PC-3 (cell line): ENCODE results near the gene RMDN2. TPM values are rescaled to one million over a fixed set of nuclear protein-coding genes. Genes with fewer than 3 reads are reported as not detected.

Experiments used
- ATAC-seq: fragments of 200-7000 bp; cut with Tn5 transposase; 2 replicates; pipeline ENCODE4 v1.9.1; 2020; ENCODE audit warnings: mild to moderate bottlenecking, moderate library complexity
- BruUV-seq: library from RNA; stranded (reverse); fragments of 400-500 nt; replicated peaks from 2 replicates; lab custom pipeline; 2021; lab: Mats Ljungman, UMichigan
- CTCF ChIA-PET: fragments of 300-600 bp; sonication (Branson Sonifier 250); formaldehyde crosslinking; loops from one replicate; lab custom pipeline; 2022; ENCODE audit warnings: antibody characterized with exemption; lab: Charles Lee
- POLR2A ChIA-PET: fragments of 300-600 bp; sonication (Branson Sonifier 250); formaldehyde crosslinking; loops from one replicate; lab custom pipeline; 2022; ENCODE audit warnings: antibody characterized with exemption; ENCODE audit not compliant: unreplicated experiment; lab: Charles Lee
- DNase-seq: peaks from one replicate; pipeline ENCODE4 v3.0.0-alpha.2; 2015
- H2AFZ ChIP-seq: fragments of 300-600 bp; sonication (generic); 2 replicates; pipeline ENCODE4 v1.6.0; 2016; ENCODE audit warnings: antibody characterized with exemption, low read length
- H3F3A ChIP-seq: fragments of 300-600 bp; sonication (generic); one replicate; pipeline ENCODE4 v1.6.0; 2017; ENCODE audit warnings: antibody characterized with exemption, low read length, control low read depth, mild to moderate bottlenecking; ENCODE audit not compliant: unreplicated experiment
- H3K27ac ChIP-seq: fragments of 300-600 bp; sonication (generic); 2 replicates; pipeline ENCODE4 v1.5.1; 2016; ENCODE audit warnings: mild to moderate bottlenecking, low read length
- H3K27me3 ChIP-seq: fragments of 300-600 bp; sonication (generic); 2 replicates; pipeline ENCODE4 v1.6.1; 2016; ENCODE audit warnings: low read length, mixed read lengths
- H3K36me3 ChIP-seq: fragments of 300-600 bp; sonication (generic); 2 replicates; pipeline ENCODE4 v1.6.1; 2016; ENCODE audit warnings: low read depth, mixed run types, low read length, mixed read lengths
- H3K4me1 ChIP-seq: fragments of 300-600 bp; sonication (generic); 2 replicates; pipeline ENCODE4 v1.5.1; 2016; ENCODE audit warnings: low read length; ENCODE audit not compliant: insufficient read depth
- H3K4me2 ChIP-seq: fragments of 300-600 bp; sonication (generic); 2 replicates; pipeline ENCODE4 v1.6.0; 2016; ENCODE audit warnings: low read length
- H3K4me3 ChIP-seq: fragments of 300-600 bp; sonication (generic); 2 replicates; pipeline ENCODE4 v1.5.1; 2016; ENCODE audit warnings: mild to moderate bottlenecking, low read length, mixed read lengths
- H3K79me2 ChIP-seq: fragments of 300-600 bp; sonication (generic); 2 replicates; pipeline ENCODE4 v1.6.1; 2017; ENCODE audit warnings: low read length, mixed read lengths
- H3K9ac ChIP-seq: fragments of 300-600 bp; sonication (generic); 2 replicates; pipeline ENCODE4 v1.6.0; 2016; ENCODE audit warnings: mild to moderate bottlenecking, low read length
- H3K9me2 ChIP-seq: fragments of 300-600 bp; sonication (generic); replicated peaks from 2 replicates; pipeline ENCODE4 v1.6.1; 2016; ENCODE audit warnings: mixed run types, low read length, mixed read lengths
- H3K9me3 ChIP-seq: fragments of 300-600 bp; sonication (generic); 2 replicates; pipeline ENCODE4 v1.6.1; 2016; ENCODE audit warnings: low read length, mixed read lengths
- H4K20me1 ChIP-seq: fragments of 300-600 bp; sonication (generic); 2 replicates; pipeline ENCODE4 v1.6.1; 2016; ENCODE audit warnings: low read length, mixed read lengths
- CTCF ChIP-seq: fragments of 300-600 bp; sonication (generic); conservative IDR thresholded peaks from 2 replicates; pipeline ENCODE4 v1.5.1; 2017; ENCODE audit warnings: antibody characterized with exemption, low read depth, mild to moderate bottlenecking, low read length
- EZH2 ChIP-seq: fragments of 300-600 bp; sonication (generic); IDR thresholded peaks from one replicate; pipeline ENCODE4 v1.6.1; 2017; ENCODE audit warnings: antibody characterized with exemption, mild to moderate bottlenecking, low read length; ENCODE audit not compliant: unreplicated experiment
- EZH2phosphoT487 ChIP-seq: fragments of 300-600 bp; sonication (generic); IDR thresholded peaks from 2 replicates; pipeline ENCODE4 v1.6.1; 2018; ENCODE audit warnings: mild to moderate bottlenecking, antibody characterized with exemption, low read length, borderline replicate concordance
- intact Hi-C: fragments of 100-400 bp; cut with micrococcal nuclease; formaldehyde crosslinking; loops from 2 replicates; pipeline ENCODE4 v1.9.0; 2023
- total RNA-seq: library from RNA; depleted of rRNA; stranded (reverse); fragments of >200 nt; gene quantifications from 2 replicates; pipeline ENCODE4 v1.2.3, GENCODE V29; 2014

Gene RMDN2
- total RNA-seq, 1 experiment from 2014 or later, result 2.6 TPM

GRCh38 chr2:37987098-37987775 is 62.1 kb downstream of the RMDN2 start:
- intact Hi-C loops, result no loop called here
- no peak overlapping the region for H3K9ac ChIP-seq
- POLR2A ChIA-PET, result no interaction called here
- H3K9me2 ChIP-seq, result no peaks in the 10 kb centered on the region
- H4K20me1 ChIP-seq, result no peaks in the 10 kb centered on the region
- no peaks in the 10 kb centered on the region for H3K9me3 ChIP-seq
- no peaks in the 10 kb centered on the region for H3K27me3 ChIP-seq
- H3K36me3 ChIP-seq, result no peaks in the 10 kb centered on the region
- no peaks in the 10 kb centered on the region for H3F3A ChIP-seq
- H2AFZ ChIP-seq, result no peak overlapping the region
- H3K27ac ChIP-seq, result no peak overlapping the region
- no TSS peak for BruUV-seq
- no peak for DNase-seq
- H3K4me2 ChIP-seq, result no peak overlapping the region
- no peak overlapping the region for H3K4me3 ChIP-seq
- no peak for ATAC-seq
- no peak for TF ChIP-seq EZH2phosphoT487
- no peak for TF ChIP-seq EZH2
- no peak for TF ChIP-seq CTCF
- CTCF ChIA-PET, result no interaction called here
- H3K79me2 ChIP-seq, result no peaks in the 10 kb centered on the region
- 0 out of 2 replicates have a peak, but pooled peaks cover 6% of the 10 kb centered on the region for H3K4me1 ChIP-seq

GRCh38 chr2:37992601-37993000 is 67.5 kb downstream of the RMDN2 start:
- Histone ChIP-seq H3K27me3 (no peaks in the 10 kb centered on the region), H3K9me2 (no peaks in the 10 kb centered on the region), H3K36me3 (no peaks in the 10 kb centered on the region), H3K4me1 (0 out of 2 replicates have a peak, but pooled peaks cover 3% of the 10 kb centered on the region), H3K79me2 (no peaks in the 10 kb centered on the region), H3K27ac (no peak overlapping the region), H3F3A (no peaks in the 10 kb centered on the region), H3K9ac (no peak overlapping the region), H3K4me3 (no peak overlapping the region), H2AFZ (no peak overlapping the region), H4K20me1 (no peaks in the 10 kb centered on the region), H3K4me2 (no peak overlapping the region), H3K9me3 (no peaks in the 10 kb centered on the region)
- ChIA-PET CTCF (interaction anchor here (1.2 kb wide), 1 partner anchor 282 kb away, joined by 15 read pairs; no protein-coding TSS in a partner anchor), POLR2A (interaction anchor here (0.6 kb wide), 1 partner anchor 601 kb away, joined by 4 read pairs; no protein-coding TSS in a partner anchor)
- no peak for ATAC-seq
- BruUV-seq, result no TSS peak
- TF ChIP-seq CTCF (no peak), EZH2 (no peak), EZH2phosphoT487 (no peak)
- intact Hi-C loops, result no loop called here
- DNase-seq, result no peak

DNA sequence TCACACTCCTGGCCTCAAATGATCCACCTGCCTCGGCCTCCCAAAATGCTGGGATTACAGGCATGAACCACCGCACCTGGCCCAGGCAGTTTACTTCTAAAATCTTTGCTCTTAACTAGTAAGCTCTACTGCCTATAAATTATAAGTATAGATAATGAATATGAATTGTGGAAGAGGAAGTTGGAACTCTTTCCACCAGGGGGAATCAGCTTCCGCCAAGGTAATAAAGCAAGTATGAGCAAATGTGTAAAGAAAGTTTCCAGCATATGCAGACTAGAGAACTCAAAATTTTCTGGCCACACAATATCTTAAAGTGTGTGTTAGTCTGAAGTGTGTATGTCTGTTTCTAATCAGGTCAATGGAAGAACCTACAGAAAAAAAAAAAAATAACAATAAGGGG is 68.1 kb downstream of the RMDN2 start:
- Histone ChIP-seq H3K4me3 (no peak overlapping the region), H3K27me3 (no peaks in the 10 kb centered on the region), H3K9me3 (no peaks in the 10 kb centered on the region), H3K4me2 (no peak overlapping the region), H3K9ac (no peak overlapping the region), H3K9me2 (no peaks in the 10 kb centered on the region), H4K20me1 (no peaks in the 10 kb centered on the region), H3K27ac (no peak overlapping the region), H3K79me2 (no peaks in the 10 kb centered on the region), H3K36me3 (no peaks in the 10 kb centered on the region), H3F3A (no peaks in the 10 kb centered on the region), H3K4me1 (0 out of 2 replicates have a peak, but pooled peaks cover 4% of the 10 kb centered on the region), H2AFZ (no peak overlapping the region)
- POLR2A ChIA-PET, result interaction anchor here (0.6 kb wide), 1 partner anchor 67 kb away, joined by 4 read pairs; no protein-coding TSS in a partner anchor
- BruUV-seq, result no TSS peak
- ATAC-seq (peak; percentile 63), DNase-seq (peak; percentile 60)
- TF ChIP-seq EZH2phosphoT487, result no peak
- no peak for TF ChIP-seq EZH2
- TF ChIP-seq CTCF, result peak; percentile 60
- intact Hi-C loops, result loop anchor here (1.0 kb wide), 1 partner anchor 122 kb away; no protein-coding TSS in a partner anchor
- CTCF ChIA-PET, result interaction anchor here (1.2 kb wide), 1 partner anchor 281 kb away, joined by 15 read pairs; no protein-coding TSS in a partner anchor
